ENCODE data around the gene LRRK2.
"Not testable (repeated sequence)": the region's sequence is repeated elsewhere in the genome, so short reads cannot be mapped to it uniquely, and the experiment has no call there.

Gene LRRK2

DNA sequence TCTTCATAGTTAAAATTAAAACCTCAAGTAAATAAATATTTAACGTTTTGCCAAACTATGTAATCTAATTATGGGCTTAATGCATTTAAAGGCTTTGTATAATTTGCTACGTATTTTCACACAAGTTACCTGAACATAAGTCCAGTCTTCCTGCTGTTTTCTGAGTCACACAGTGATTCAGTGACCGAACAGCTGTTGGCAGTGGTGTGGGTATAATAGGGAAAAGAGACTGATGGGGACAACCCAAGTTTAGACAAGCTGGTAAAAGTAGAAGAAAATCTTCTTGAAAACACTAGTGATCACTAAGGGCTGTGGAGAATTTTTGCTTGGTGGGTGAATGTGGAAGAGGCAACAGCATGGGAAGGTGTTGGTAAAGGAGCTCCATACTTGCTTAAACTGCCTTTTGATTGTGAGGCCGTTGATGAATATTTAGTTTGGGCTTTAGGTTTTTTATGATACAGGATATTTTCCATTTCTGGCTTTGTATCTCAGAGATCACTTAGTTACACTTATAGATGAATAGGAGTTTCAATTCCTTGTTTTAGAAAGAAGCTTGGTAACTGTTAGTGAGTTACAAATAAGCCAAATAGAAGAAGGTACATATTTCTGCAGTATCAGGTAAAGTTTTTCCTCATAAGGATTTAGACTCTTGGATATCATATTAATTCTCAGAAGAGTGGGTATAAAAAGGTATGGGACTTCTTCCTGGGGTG lies 23.9 kb downstream of the LRRK2 start:
- no peak overlapping the region for H3K4me3 Mint-ChIP-seq
- no peak overlapping the region for H3K27ac Mint-ChIP-seq
- no peaks in the 10 kb centered on the region for H3K4me1 Mint-ChIP-seq
- no peaks in the 10 kb centered on the region for H3K9me3 Mint-ChIP-seq
- CTCF ChIA-PET: no interaction called here
- H3K27me3 Mint-ChIP-seq: no peaks in the 10 kb centered on the region
- H3K36me3 Mint-ChIP-seq: no peaks in the 10 kb centered on the region
- no peak for DNase-seq

DNA sequence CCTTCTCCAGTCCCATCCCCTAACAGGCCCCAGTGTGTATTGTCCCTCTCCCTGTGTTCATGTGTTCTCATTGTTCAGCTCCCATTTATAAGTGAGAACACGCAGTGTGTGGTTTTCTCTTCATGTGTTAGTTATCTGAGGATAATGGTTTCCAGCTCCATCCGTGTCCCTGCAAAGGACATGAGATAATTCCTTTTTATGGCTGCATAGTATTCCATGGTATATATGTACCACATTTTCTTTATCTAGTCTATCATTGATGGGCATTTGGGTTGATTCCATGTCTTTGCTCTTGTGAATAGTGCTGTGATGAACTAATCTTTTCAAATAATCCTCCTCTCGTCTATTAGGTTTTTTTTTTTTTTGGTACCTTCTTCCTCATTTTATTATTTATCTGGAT lies 25.9 kb downstream of the LRRK2 start:
- H3K36me3 Mint-ChIP-seq, H3K4me3 Mint-ChIP-seq, H3K27me3 Mint-ChIP-seq, H3K9me3 Mint-ChIP-seq, H3K4me1 Mint-ChIP-seq, H3K27ac Mint-ChIP-seq, CTCF ChIA-PET, DNase-seq: not testable (repeated sequence)

DNA sequence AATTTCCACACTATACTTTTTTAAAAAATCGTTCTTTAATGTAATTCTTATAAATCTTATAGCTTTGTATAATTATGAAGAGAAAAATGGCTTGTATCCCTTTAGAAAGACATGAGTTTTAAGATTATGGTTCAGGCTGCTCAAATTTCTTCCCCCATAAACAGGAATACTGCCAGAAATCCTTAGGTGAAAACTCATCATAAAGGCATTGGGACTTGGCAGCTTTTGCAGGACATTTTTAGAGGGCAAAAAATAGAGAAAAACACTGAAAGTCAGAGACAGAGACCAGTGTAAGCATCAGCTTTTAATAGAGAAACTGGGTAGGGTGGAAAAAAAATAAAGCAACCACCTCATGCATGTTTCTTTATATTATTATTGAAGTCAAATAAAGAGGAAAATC lies 29.1 kb downstream of the LRRK2 start:
- Mint-ChIP-seq H3K9me3 (no peaks in the 10 kb centered on the region), H3K36me3 (no peaks in the 10 kb centered on the region), H3K4me1 (no peaks in the 10 kb centered on the region), H3K4me3 (no peak overlapping the region), H3K27ac (no peak overlapping the region), H3K27me3 (no peaks in the 10 kb centered on the region)
- CTCF ChIA-PET: interaction anchor here (0.7 kb wide), 1 partner anchor 11 kb away, joined by 3 read pairs; no protein-coding TSS in a partner anchor
- no peak for DNase-seq

DNA sequence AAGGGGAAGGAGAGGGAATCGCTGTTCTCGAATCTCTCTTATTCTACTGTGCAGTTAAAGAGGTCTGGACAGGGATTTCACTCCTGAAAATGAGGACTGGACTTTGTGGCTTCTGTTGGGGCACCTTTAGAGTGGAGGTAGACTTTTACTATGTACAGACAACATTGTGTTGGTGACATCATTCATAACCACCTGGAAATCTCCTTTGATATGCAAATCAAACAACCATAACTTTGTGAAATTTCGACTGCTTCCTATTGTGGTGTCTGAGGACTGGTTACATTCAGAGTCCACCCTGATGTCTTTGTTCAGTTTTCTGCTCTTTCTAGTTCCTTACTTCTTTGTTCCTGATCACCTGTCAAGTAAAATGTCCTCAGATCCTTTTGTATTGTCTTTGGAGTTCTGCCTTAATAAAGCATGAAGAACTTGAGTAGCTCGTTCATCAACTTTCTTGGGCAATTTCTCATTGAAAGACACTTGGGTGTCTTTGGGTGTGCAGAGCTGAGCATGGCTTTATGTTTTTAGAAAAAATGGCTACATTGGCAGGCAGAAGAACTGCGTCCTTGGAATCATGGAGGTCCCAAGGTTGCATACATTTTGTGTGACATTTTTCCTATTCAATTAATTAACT lies 29.8 kb downstream of the LRRK2 start:
- no peaks in the 10 kb centered on the region for H3K4me1 Mint-ChIP-seq
- CTCF ChIA-PET: no interaction called here
- no peaks in the 10 kb centered on the region for H3K9me3 Mint-ChIP-seq
- no peak for DNase-seq
- no peaks in the 10 kb centered on the region for H3K27me3 Mint-ChIP-seq
- H3K27ac Mint-ChIP-seq: no peak overlapping the region
- no peaks in the 10 kb centered on the region for H3K36me3 Mint-ChIP-seq
- H3K4me3 Mint-ChIP-seq: no peak overlapping the region

DNA sequence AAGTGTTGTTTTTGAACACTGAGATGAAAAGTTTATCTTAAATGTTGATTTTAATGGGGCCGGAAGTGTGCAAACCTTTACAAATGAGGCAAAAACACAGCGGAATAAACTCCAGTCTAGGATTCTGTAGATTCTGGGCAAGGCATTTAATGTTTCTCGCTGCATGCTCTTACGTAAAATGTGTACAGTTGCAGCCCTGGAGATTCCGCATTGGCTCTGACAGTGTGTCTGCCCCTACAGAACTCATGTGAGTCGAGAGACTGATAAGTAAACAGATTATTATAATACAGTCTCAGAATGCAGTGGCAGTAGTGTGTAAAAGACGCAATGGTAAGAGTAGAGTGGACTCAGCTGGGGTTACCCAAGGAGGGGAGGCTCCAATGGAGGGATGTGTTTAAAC lies 33.6 kb downstream of the LRRK2 start:
- DNase-seq: no peak
- CTCF ChIA-PET: no interaction called here
- Mint-ChIP-seq H3K9me3 (no peaks in the 10 kb centered on the region), H3K27ac (no peak overlapping the region), H3K4me3 (no peak overlapping the region), H3K4me1 (no peaks in the 10 kb centered on the region), H3K27me3 (no peaks in the 10 kb centered on the region), H3K36me3 (no peaks in the 10 kb centered on the region)

DNA sequence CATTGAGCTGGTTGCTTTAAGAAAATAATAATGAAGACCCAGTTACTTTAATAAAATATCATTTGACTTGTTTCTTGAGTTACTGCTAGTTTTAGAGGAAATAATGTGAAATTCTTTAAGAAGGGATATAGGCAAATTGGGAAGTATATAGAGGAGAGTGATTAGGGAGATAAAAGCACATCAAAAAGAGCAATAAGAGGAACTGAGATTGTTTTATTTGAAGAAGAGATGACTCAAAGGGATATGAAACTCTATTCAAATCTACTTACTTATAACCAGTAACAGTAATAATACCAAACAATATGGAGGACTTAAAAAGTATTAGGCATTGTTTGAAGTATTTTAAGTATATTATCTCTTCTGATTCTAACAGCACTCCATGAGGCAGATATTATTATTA lies 37.1 kb downstream of the LRRK2 start:
- CTCF ChIA-PET: no interaction called here
- H3K4me3 Mint-ChIP-seq: no peak overlapping the region
- no peak for DNase-seq
- no peaks in the 10 kb centered on the region for H3K9me3 Mint-ChIP-seq
- no peaks in the 10 kb centered on the region for H3K4me1 Mint-ChIP-seq
- H3K27ac Mint-ChIP-seq: no peak overlapping the region
- H3K36me3 Mint-ChIP-seq: no peaks in the 10 kb centered on the region
- no peaks in the 10 kb centered on the region for H3K27me3 Mint-ChIP-seq

DNA sequence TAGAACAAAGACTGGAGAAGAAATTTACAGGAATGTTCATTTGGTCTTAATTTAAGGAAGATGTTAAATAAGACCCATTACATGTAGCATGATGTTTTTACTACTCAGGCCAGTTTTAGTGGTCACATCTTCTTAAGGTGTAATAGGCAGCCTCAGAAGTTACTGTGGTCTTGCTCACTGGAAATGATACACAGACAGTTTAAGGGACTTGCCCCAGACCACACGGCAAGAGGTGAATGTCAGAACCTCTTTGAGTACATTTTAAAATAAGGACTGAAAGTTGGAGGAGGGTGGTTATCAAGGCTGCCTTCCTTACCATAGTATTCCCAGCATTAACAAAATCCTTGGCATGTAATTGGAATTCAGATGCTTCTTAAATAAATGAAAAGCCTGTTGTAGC lies 37.9 kb downstream of the LRRK2 start:
- H3K4me3 Mint-ChIP-seq: no peak overlapping the region
- DNase-seq: no peak
- no peaks in the 10 kb centered on the region for H3K27me3 Mint-ChIP-seq
- H3K9me3 Mint-ChIP-seq: no peaks in the 10 kb centered on the region
- H3K4me1 Mint-ChIP-seq: no peaks in the 10 kb centered on the region
- no peak overlapping the region for H3K27ac Mint-ChIP-seq
- no peaks in the 10 kb centered on the region for H3K36me3 Mint-ChIP-seq
- CTCF ChIA-PET: no interaction called here

DNA sequence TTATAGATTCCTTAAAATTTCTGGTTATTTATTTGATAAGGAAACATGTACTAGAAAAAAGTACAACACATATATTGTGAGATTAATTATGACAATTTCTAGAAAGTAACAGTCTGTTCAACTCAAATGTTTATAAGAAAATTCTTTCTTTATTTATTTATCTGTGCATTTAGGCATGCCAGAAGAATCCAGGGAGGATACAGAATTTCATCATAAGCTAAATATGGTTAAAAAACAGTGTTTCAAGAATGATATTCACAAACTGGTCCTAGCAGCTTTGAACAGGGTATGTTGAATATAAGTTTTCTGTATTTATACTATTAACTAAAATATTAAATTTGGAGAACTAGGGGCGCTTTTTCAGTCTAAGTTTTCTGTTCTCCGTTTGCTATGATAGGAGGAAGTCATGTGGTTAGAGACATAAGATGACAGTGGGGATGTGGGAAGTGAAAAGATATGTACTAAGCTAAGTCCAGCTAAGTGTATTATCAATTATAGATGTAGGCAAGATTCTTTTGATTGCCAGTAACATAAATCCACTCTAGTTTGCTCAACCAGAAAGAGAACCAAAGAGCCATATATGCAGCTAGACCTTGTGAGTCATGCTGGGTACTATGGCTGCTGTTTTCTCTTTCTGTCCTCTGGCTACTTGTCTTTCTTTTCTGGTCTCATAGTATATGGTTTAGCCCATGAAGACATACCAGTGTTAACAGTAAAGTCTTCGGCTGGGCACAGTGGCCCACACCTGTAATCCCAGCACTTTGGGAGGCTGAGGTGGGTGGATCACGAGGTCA lies 39.0 kb downstream of the LRRK2 start:
- Mint-ChIP-seq H3K27me3 (no peaks in the 10 kb centered on the region), H3K27ac (no peak overlapping the region), H3K4me1 (no peaks in the 10 kb centered on the region), H3K36me3 (no peaks in the 10 kb centered on the region), H3K9me3 (no peaks in the 10 kb centered on the region), H3K4me3 (no peak overlapping the region)
- CTCF ChIA-PET: no interaction called here
- DNase-seq: no peak

DNA sequence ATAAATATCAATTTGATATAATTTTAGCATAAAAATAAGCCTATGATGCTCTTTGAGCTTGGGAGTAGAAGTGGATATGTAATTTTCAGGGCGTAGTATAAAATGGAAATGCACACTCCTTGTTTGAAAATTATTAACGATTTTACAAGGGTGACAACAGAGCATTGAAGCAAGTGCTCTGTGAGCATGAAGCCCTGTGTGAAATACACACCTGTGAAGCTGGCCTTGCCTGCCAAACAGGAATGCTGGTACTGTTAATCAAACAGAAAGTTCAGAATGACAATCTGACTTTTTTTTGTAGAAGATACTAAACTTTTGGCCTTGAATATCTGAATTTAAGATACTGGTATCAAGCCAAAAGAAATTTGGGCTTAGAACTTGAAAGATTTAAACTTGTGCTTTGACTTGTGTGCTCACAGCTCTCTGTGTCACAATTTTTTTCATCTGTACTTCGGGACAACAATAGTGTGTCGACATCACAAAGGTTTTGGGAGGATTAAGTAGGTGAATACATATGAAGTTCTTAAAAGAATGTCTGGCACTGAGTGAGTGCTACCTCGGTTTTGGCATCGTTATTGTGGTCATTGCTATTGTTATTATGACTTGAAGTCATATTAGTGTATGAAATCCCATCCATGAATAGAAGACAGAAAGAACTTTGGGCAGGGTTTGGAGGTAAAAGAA lies 47.3 kb downstream of the LRRK2 start:
- no peaks in the 10 kb centered on the region for H3K4me1 Mint-ChIP-seq
- no peaks in the 10 kb centered on the region for H3K36me3 Mint-ChIP-seq
- H3K27ac Mint-ChIP-seq: no peak overlapping the region
- DNase-seq: no peak
- no peak overlapping the region for H3K4me3 Mint-ChIP-seq
- no peaks in the 10 kb centered on the region for H3K27me3 Mint-ChIP-seq
- CTCF ChIA-PET: no interaction called here
- no peaks in the 10 kb centered on the region for H3K9me3 Mint-ChIP-seq

DNA sequence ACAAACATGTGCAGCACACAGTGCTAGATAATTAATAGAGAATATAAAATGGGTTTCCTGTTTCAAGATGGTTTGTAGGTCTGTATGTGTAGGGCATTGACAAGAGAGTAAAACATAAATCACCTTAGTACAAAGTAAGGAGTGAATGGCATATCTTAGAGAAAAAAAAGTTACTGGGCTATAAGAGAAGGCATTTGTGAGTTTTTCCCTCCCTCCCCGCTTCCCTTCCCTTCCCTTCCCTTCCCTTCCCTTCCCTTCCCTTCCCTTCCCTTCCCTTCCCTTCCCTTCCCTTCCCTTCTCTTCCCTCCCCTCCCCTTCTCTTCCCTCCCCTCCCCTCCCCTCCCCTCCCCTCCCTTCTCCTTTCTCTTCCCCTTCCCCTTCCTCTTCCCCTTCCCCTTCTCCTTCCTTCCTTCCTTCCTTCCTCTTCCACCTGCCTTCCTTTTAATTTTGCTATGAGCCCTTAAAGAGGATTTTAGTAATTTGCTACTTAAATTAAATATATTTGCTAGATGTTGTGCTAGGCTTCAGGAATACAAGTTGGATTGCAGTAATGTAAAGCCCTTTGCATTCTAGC lies 57.1 kb downstream of the LRRK2 start:
- Mint-ChIP-seq H3K27ac (no peak overlapping the region), H3K4me3 (no peak overlapping the region), H3K36me3 (no peaks in the 10 kb centered on the region), H3K9me3 (no peaks in the 10 kb centered on the region), H3K27me3 (no peaks in the 10 kb centered on the region), H3K4me1 (no peaks in the 10 kb centered on the region)
- no peak for DNase-seq
- CTCF ChIA-PET: no interaction called here

DNA sequence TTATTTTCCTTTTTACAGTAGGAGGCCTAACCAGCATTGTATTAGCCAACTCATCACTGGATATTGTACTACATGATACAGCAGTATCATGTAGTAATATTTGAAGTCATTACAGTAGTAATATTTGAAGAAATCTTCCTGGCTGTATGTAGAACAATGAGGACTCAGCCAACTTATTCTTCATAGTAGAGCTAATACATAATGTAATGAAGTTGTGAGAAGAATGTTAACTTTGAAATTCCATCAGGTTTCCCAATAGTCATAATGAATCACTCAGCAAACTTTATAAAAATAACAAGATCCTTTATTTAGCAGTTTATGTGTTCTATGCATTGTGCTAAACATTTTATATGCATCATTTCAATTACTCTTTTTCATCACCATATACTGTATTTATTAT lies 61.8 kb downstream of the LRRK2 start:
- Mint-ChIP-seq H3K9me3 (no peaks in the 10 kb centered on the region), H3K4me3 (no peak overlapping the region), H3K27ac (no peak overlapping the region), H3K4me1 (no peaks in the 10 kb centered on the region), H3K36me3 (no peaks in the 10 kb centered on the region), H3K27me3 (no peaks in the 10 kb centered on the region)
- DNase-seq: no peak
- CTCF ChIA-PET: no interaction called here

DNA sequence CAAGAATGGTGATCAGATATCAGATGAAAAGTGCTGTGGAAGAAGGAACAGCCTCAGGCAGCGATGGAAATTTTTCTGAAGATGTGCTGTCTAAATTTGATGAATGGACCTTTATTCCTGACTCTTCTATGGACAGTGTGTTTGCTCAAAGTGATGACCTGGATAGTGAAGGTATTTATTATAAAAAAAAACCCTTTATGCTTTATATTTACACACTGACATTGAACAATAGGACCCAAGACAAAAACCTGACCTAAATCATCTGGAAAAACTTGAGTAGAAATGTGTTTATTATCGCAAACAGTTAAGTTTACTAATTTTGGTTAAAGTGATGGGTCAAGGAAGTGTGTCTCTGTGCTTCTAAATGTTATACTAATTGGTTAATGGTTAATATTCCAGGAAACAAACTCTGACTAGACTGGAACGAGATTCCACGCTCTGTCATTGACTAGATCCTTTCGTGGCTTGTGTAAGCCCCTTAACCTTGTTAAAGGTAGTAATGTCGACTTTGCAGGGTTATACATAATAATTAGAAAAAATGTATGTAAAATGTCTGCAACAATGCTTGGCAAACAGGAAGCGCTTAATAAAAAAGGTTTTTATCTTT lies 62.7 kb downstream of the LRRK2 start:
- Mint-ChIP-seq H3K27ac (no peak overlapping the region), H3K4me1 (no peaks in the 10 kb centered on the region), H3K4me3 (no peak overlapping the region), H3K36me3 (no peaks in the 10 kb centered on the region), H3K9me3 (no peaks in the 10 kb centered on the region), H3K27me3 (no peaks in the 10 kb centered on the region)
- no peak for DNase-seq
- CTCF ChIA-PET: no interaction called here

DNA sequence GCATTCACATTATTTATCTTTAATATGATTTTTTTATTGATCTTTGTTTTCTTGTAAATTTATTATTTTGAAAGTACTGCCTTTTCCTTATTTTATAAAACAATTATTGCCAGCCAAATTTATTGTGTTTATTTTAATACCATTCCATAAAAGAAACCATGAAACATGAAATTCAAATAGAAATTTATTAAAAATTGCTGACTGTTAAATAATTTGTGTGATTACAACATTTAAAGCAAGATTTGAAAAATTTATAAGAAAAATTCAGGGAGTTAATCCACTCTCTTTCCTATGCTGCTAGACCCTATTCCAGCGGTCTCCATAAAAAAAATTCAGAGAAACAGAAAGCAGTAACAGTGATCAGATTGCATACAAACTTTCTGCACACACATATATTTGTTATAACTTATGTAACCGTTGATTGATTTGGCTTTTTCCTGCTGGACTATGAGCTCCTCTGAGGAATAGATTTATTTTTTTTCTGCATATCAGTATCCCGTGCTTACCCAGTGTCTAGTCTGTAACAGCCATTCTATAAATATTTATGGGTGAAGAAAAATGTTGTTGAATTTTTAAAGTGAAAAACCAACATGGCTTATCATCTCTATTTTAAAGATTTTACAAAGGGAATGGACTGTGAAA lies 68.1 kb downstream of the LRRK2 start:
- H3K27me3 Mint-ChIP-seq: no peaks in the 10 kb centered on the region
- H3K4me1 Mint-ChIP-seq: no peaks in the 10 kb centered on the region
- H3K4me3 Mint-ChIP-seq: no peak overlapping the region
- H3K36me3 Mint-ChIP-seq: no peaks in the 10 kb centered on the region
- no peaks in the 10 kb centered on the region for H3K9me3 Mint-ChIP-seq
- CTCF ChIA-PET: interaction anchor here (0.9 kb wide), 1 partner anchor 21 kb away, joined by 3 read pairs; no protein-coding TSS in a partner anchor
- no peak overlapping the region for H3K27ac Mint-ChIP-seq
- no peak for DNase-seq

DNA sequence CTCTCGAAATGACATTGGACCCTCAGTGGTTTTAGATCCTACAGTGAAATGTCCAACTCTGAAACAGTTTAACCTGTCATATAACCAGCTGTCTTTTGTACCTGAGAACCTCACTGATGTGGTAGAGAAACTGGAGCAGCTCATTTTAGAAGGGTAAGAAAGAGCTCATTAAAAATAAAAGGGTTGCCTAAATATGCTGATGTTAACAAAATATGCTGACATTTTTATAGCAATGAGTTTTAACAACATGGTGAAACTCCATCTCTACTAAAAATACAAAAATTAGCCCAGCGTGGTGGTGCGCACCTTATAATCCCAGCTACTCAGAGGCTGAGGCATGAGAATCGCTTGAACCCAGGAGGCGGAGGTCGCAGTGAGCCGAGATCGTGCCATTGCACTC lies 73.5 kb downstream of the LRRK2 start:
- Mint-ChIP-seq H3K27ac (no peak overlapping the region), H3K4me3 (no peak overlapping the region), H3K9me3 (no peaks in the 10 kb centered on the region), H3K27me3 (no peaks in the 10 kb centered on the region), H3K36me3 (no peaks in the 10 kb centered on the region), H3K4me1 (no peaks in the 10 kb centered on the region)
- DNase-seq: no peak
- CTCF ChIA-PET: no interaction called here
